GM21447 (cell line): ENCODE measurements around the gene LGALS14.
"Not testable (repeated sequence)": the region's sequence is repeated elsewhere in the genome, so short reads cannot be mapped to it uniquely, and the experiment has no call there.

ENCODE experiments used
- ATAC-seq: cut with Tn5 transposase; IDR thresholded peaks from one replicate; pipeline ENCODE4 v1.9.1; 2021; ENCODE audit not compliant: unreplicated experiment

The LGALS14 gene

GRCh38 chr19:39695759-39696158 is 8.5 kb upstream of the LGALS14 start:
- ATAC-seq = no peak

GRCh38 chr19:39696387-39696786 is 7.9 kb upstream of the LGALS14 start:
- no peak for ATAC-seq

- no peak for ATAC-seq
Observed at GRCh38 chr19:39698535-39698934, 5.7 kb upstream of the LGALS14 start.

DNA sequence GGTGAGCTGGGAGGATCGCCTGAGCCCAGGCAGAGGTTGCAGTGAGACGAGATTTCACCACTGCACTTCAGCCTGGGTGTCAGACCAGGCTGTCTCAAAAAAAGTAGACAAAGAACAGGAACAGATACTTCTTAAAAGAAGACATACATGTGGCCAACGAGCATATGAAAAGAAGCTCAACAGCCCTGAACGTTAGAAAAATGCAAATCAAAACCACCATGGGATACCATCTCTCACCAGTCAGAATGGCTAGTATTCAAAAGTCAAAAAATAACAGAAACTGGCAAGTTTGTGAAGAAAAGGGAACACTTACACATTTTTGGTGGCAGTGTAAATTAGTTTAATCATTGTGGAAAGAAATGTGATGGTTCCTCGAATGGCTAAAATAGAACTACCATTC is 3.0 kb upstream of the LGALS14 start:
- peak; percentile 53 for ATAC-seq

DNA sequence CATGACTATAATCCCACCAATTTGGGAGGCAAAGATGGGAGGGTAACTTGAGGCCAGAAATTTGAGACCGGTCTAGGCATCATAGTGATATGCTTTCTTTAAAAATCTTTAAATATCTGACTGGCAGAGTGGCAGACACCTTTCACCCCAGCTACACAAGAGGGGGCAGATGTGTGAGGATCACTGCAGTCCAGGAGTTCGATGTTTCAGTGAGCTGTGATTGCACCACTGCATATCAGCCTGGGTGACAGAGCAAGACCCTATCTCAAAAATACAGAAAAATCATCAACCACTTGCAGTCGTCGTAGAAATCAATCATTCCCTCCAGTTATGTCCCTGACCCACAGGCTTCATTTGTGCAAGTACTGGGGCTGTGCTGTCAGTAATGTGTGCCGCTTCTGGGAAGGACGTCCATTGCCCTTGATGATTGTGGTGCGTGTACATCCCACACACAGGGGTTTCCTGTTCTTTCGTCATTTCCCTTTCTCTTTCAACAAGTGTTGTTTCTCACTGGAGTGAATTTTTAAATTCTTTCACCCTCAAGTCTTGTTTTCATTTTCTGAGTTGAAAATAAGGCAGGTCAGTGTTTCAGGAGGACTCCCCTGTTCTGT is 1.4 kb downstream of the LGALS14 start:
- no peak for ATAC-seq

GRCh38 chr19:39708594-39708993 is 4.3 kb downstream of the LGALS14 start:
- peak; percentile 62 for ATAC-seq

DNA sequence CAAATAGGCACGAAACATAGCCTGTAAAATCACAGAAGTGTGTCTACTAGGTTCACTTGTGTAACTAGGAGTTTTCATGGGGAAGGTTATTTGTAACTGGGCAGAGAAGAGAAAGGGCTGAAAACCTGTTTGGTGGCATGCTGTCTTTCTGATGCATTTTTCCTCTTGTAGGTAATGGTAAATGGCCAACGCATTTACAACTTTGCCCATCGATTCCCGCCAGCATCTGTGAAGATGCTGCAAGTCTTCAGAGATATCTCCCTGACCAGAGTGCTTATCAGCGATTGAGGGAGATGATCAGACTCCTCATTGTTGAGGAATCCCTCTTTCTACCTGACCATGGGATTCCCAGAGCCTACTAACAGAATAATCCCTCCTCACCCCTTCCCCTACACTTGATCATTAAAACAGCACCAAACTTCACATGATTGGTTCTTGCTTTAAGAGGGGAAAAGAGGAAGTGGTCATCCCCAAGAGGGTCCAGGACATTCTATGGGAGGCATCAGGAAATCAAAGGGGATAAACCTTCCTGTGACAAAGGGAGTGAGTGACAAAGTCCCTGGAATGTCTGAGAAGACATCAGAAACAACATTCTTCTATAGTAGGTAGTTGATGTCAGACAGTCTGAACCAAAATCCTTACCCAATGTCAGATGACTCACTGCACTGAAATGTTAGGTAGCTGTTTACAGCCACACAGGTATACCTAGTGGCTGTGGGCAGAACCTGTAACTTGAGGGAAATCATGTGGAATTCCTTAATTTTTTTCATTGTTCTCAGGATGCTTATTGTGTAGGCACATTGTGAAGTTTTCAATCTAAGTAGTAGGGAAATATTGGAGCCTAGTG is 5.0 kb downstream of the LGALS14 start:
- ATAC-seq = no peak

DNA sequence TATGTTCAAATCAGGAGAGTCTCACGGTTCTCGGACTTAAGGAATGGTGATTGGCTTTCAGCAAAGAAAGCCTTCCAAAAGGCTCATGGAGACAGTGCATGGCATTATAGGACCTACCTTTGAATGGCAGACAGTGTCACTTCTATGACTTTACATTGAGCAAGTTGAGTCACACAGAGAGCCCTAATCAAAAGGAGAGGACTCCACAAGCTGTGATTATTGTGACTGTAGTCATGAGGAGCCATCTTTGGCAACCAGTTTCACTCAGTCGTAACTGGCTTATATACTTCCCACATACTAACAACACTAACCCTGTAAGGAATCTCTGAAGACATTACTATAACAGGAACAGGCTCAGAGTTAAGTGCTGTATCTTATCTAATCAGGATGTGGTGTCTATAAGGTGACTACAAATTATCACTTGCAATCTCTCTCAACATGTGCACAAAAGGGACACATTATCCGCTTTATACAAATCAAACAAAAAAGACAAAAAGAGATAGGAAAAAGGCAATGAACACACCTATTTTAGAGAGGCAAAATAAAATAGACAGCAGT is 6.1 kb downstream of the LGALS14 start:
- ATAC-seq = no peak

GRCh38 chr19:39720144-39720543 is 15.9 kb downstream of the LGALS14 start:
- not testable (repeated sequence) for ATAC-seq

GRCh38 chr19:39725995-39726394 is 21.7 kb downstream of the LGALS14 start:
- ATAC-seq = no peak

GRCh38 chr19:39727070-39727800 is 23.0 kb downstream of the LGALS14 start:
- no peak for ATAC-seq

DNA sequence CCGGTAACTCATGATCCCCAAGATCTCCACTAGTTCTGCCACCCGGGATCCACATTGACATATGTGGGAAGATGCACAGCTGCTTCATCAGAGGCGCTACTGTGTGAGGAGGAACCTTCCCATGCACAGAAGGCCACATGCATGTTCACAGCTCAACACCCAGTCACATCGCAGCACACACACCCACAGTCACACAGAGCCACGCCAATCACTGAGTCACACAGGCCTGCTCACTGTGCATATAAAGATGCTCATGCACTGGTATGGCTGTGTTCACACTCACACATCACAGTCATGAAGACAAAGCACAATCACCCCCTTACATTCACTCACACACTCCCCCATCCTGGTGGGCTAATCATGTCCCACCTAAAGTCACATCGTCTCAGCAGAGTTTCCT is 23.8 kb downstream of the LGALS14 start:
- ATAC-seq = no peak

DNA sequence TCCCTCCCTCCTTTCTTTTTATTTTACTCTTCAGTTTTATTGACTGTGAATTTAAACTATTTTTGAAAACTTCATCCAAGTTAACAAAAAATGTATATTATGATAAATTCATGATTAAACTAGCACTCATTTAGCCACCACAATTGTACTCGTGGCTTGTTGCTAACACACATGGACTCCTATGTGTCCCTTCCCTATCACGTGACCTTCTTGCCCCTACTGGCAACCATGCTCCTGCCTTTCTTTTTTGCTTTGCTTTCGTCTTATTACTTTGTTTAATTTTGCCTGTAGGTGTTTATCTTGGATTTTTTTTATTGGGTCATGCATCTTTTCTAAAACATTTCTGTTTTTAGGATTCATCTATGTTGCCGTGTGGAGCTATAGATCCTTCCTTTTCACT is 25.3 kb downstream of the LGALS14 start:
- ATAC-seq = no peak

DNA sequence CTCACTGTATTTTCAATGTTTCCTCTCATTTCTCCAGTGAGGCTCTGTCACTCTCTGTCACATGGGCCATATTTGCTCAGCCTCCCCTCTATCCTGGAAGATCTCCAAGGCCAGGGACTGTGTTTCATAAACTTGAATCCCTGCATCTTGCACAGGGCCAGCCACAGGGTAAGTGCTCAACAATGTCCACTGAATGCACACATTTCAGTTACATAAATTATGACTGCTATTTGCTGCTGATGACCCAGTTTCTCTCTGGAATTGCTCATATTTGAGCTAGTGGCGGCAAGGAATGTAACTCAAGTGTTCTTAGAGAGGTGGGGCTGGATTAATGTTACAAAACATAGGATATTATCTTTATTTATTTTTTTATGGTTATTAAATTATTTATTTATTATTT is 27.4 kb downstream of the LGALS14 start:
- no peak for ATAC-seq

GRCh38 chr19:39733841-39734240 is 29.6 kb downstream of the LGALS14 start:
- no peak for ATAC-seq

GRCh38 chr19:39735688-39736087 is 31.4 kb downstream of the LGALS14 start:
- no peak for ATAC-seq

- no peak for ATAC-seq
Observed at GRCh38 chr19:39736088-39736487, 31.8 kb downstream of the LGALS14 start.

GRCh38 chr19:39737351-39737750 is 33.1 kb downstream of the LGALS14 start:
- ATAC-seq = no peak

GRCh38 chr19:39737891-39738290 is 33.6 kb downstream of the LGALS14 start, which contains the start of gene CLC:
TSS of gene CLC (minus strand) at chr19:39738029. CDS start at chr19:39737952, 77 bp downstream.
- ATAC-seq = no peak

GRCh38 chr19:39738814-39739213 is 34.5 kb downstream of the LGALS14 start:
- no peak for ATAC-seq

DNA sequence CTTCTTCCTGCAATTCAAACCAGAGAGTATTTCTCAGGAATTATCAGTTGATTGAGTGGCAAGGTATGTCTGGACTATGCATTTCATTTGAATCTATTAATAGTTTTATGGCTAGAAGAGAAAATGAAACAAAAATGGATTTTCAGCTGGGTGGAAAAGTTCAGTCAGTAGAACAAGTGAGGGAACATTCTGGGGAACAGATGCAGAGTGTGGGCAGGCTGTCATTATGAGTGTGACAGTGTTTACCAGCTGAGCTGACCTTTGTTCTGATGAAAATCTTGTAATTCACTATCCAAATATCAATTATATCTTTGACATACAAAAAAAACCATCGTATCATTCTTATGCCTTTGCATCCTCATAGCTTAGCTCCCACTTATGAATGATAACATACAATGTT is 36.1 kb downstream of the LGALS14 start:
- ATAC-seq = no peak
